ENCODE results near the gene CST9. TPM values are rescaled to one million over a fixed set of nuclear protein-coding genes. Genes with fewer than 3 reads are reported as not detected.

CST9 gene
- total and polyA plus RNA-seq, 10 of the 15 experiments (the other 5 are each of a cell fraction or from before 2014, with no cell fraction given): not detected

- H3K79me2 ChIP-seq (ENCODE audit: control insufficient read depth, insufficient read depth, low read length): no peaks in the 10 kb centered on the region
These were observed 46.7 kb upstream of the CST9 start for GRCh38 chr20:23652371-23652770.

More at GRCh38 chr20:23652371-23652770, 46.7 kb upstream of the CST9 start:
- in situ Hi-C loops (cut with MboI) (no loop called here), intact Hi-C loops (cut with micrococcal nuclease; ENCODE audit: unreplicated experiment) (no loop called here)
- H3K4me2 ChIP-seq (ENCODE audit: control insufficient read depth, insufficient read depth): no peak overlapping the region
- no peaks in the 10 kb centered on the region for H3K27me3 ChIP-seq (replicated peaks in 1 of 2; ENCODE audit: control insufficient read depth in 2 of 2, insufficient read depth in 2 of 2, low read length in 1 of 2)
- no peaks in the 10 kb centered on the region; the same call in 2 of the 3 replicates for H3K9me3 ChIP-seq (replicated peaks; ENCODE audit: control insufficient read depth, insufficient read depth, low read length)
- no peak overlapping the region for H3K9ac ChIP-seq (ENCODE audit: control insufficient read depth, insufficient read depth, low read length)
- H3K4me3 ChIP-seq: no peak overlapping the region
- ChIA-PET CTCF (interaction anchor here (1.5 kb wide), 1 partner anchor 16 kb away, joined by 3 read pairs; no protein-coding TSS in a partner anchor), RAD21 (ENCODE audit: unreplicated experiment) (no interaction called here), SMC1A (ENCODE audit: uncharacterized antibody, unreplicated experiment) (no interaction called here), POLR2A (no interaction called here)
- H3K4me1 ChIP-seq (ENCODE audit: control insufficient read depth, insufficient read depth, low read length): peaks cover 6% of the 10 kb centered on the region
- no TSS peak for BruUV-seq (replicated peaks)
- no peak overlapping the region for H3K27ac ChIP-seq (ENCODE audit: control insufficient read depth, insufficient read depth)
- TF ChIP-seq CUX1 (IDR thresholded peaks at IDR 0.05; ENCODE audit: insufficient replicate concordance, low read depth, low read length): no peak
- TF ChIP-seq SUZ12 (IDR thresholded peaks at IDR 0.05; ENCODE audit: unreplicated experiment): no peak
- no peak overlapping the region for H2AFZ ChIP-seq (ENCODE audit: control insufficient read depth, low read depth, low read length)
- no peak for ATAC-seq
- no peaks in the 10 kb centered on the region for H4K20me1 ChIP-seq (ENCODE audit: control insufficient read depth, insufficient read depth)
- no peak for FAIRE-seq
- H3K36me3 ChIP-seq (ENCODE audit: control insufficient read depth in 2 of 2, insufficient read depth in 2 of 2, low read length in 1 of 2): no peaks in the 10 kb centered on the region
- no peak for DNase-seq (ENCODE audit: low read depth, low spot score)
